Measurements from ENCODE around the gene COQ6.
"Not testable (repeated sequence)": the region's sequence is repeated elsewhere in the genome, so short reads cannot be mapped to it uniquely, and the experiment has no call there.

Gene COQ6

GRCh38 chr14:73949752-73950734 lies at the start of gene COQ6, which contains the start of gene FAM161B:
COQ6 (plus strand) TSS chr14:73950302; CDS start chr14:73950333, 31 bp downstream.
FAM161B (minus strand) TSS chr14:73950094; CDS start chr14:73950026, 68 bp downstream.
- peak; percentile 96 for DNase-seq

DNA sequence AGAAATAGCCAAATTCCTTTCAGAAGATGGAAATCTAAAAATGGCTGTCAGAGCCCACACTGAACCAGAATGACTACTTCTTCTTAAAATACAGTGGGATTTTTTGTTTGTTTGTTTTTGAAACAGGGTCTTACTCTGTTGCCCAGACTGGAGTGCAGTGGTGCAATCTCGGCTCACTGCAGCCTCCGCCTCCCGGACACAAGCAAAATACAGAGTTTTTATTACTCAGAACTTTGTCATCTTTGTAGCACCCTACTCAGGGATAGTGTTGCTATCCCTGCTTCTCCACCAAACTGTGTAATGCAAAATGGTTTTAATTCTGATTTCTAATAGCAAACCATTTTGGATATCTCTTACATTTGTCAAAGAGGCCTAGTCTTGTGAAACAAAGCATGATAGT lies 47.1 kb upstream of the COQ6 start:
- DNase-seq, result no peak

GRCh38 chr14:73909681-73910080 lies 40.4 kb upstream of the COQ6 start:
- DNase-seq, result no peak

DNA sequence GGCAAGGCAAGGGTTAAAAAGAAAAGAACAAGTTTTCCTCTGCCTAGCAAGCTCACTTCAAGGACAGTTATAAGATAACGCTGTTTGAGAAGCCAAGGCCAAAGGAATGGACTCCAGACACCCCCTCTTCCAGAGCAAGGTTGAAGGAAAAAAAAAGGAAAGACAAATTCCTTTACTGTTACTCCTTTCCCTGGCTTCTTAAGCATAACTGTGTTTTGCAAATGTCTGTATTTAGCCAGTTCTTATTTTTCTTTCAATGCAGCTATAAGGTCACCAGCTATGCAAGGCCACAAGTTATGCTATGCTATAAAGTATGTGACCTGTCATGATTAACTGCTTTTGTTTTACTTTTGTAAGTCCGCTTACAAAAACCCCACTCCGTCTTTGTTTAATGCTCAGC lies 36.8 kb upstream of the COQ6 start:
- no peak for DNase-seq

GRCh38 chr14:73916324-73916723 lies 33.8 kb upstream of the COQ6 start:
- DNase-seq, result no peak

DNA sequence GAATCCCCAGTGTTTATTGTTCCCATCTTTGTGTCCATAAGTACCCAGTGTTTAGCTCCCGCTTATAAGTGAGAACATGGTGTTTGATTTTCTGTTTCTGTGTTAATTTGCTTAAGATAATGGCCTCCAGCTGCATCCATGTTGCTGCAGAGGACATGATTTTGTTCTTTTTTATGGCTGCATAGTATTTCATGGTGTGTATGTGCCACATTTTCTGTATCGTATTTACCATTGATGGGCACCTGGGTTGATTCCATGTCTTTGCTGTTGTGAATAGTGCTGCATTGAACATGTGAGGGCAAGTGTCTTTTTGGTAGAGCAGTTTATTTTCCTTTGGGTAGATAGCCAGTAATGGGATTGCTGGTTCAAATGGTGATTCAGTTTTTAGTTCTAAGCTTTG lies 30.6 kb upstream of the COQ6 start:
- DNase-seq, result not testable (repeated sequence)

GRCh38 chr14:73924337-73924736 lies 25.8 kb upstream of the COQ6 start:
- DNase-seq, result no peak

GRCh38 chr14:73935666-73936065 lies 14.4 kb upstream of the COQ6 start:
- no peak for DNase-seq

DNA sequence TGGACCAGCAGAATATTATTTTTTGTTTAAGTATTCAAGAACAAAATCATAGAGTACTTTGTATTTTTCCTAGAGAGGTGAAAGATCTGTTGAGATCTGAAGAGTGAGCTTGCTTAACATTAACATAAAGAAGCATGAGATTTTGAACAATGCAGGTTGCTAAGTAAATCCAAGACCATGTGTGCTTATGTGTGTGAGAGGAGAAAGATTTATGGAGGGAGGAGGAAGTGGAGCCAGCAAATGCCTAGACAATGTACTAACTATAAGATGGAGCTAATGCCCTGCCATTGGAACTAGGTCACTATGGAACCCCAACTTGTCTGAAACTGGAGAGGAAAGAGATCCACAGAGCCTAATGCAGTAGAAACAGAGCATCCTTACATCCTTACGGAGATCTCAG lies 13.6 kb upstream of the COQ6 start:
- no peak for DNase-seq

- DNase-seq, result no peak
These were observed 13.1 kb upstream of the COQ6 start for GRCh38 chr14:73937012-73937411.

- no peak for DNase-seq
These were observed 7.9 kb upstream of the COQ6 start for GRCh38 chr14:73942180-73942579.

GRCh38 chr14:73943083-73943482 lies 7.0 kb upstream of the COQ6 start:
- peak; percentile 41 for DNase-seq

DNA sequence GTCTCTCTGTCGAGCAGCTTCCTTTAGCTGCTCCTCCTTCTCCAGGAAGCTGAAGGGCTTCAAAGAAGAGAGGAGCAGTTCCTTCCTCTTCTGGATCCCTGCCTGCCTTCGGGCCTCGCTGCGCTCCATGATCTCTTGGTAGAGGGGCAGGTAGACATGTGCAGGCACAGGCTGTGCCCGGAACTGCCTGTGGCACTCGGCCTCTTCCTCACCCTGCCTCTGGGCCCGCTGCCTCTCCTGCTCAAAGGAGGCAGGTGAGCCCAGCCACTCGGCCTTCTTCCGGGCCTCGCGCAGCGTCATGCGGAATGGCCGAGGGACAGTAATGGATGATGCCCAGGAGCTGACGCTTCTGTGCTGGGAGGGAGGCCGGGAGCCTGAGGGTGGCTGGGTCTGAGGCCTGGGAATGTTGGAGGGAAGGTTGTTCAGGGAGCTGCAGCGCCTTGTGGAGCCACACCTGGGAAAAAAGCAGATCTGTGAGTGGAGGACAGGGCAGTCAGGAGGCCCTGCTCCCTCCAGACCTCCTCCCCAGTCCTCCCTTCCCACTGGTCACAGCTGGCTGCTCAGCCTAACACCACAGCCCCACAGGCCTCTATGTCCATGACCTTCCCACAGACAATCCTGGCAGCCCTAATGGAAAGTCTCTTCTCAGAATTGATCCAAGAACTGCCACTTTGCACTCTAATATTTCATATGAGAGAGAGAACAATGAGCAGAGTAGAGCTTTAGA lies 5.5 kb upstream of the COQ6 start:
- DNase-seq, result no peak

DNA sequence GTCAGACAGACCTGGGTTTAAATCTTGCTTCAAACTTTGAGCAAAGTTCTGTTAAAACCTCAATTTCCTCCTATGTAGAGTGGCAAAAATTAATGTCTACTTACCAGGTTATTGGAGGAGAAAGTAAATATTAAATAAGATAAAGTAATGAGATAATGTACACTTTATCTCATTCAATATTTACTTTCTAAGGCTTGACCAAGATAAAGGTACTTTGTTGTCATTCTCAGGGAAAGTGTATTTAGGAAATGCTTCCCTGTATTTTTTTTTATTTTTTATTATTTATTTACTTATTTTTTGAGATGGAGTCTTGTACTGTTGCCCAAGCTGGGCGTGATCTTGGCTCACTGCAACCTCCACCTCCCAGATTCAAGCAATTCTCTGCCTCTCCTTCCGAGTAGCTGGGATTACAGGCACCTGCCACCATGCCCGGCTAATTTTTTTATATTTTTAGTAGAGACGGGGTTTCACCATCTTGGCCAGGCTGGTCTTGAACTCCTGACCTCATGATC lies 4.9 kb upstream of the COQ6 start:
- no peak for DNase-seq

DNA sequence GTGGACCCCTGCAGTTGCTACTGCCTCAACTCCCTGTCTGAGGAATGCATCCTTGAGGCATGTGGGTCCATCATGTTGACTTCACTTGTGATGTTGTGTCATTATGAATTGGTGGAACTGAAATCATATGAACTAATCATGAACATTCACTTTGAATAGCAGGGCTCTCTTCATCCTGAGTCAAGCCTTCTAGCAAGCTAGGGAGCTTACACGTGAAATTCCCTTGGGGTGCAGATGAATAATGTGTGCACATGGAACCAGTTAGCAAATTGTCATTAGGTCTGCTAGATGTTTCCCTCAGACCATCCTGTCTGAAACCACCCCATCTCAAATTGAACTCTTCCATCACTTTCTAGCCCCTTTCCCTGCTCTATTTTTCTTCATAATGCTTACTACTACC lies 3.6 kb downstream of the COQ6 start:
- peak; percentile 3 for DNase-seq

DNA sequence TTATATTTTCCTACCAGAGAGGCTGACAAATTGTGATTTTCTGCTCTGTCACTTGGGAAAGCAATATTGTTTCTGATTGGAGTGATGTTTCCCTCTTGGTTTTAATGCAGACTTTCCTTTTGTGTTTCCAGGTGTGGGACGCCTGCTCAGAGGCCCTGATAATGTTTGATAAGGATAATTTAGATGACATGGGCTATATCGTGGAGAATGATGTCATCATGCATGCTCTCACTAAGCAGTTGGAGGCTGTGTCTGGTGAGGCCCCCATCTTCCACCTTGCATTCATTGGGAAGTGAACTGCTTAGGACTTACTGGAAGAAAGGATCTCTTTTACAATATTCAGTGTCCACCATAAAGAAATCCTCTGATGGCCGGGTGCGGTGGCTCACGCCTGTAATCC lies 5.6 kb downstream of the COQ6 start:
- no peak for DNase-seq

DNA sequence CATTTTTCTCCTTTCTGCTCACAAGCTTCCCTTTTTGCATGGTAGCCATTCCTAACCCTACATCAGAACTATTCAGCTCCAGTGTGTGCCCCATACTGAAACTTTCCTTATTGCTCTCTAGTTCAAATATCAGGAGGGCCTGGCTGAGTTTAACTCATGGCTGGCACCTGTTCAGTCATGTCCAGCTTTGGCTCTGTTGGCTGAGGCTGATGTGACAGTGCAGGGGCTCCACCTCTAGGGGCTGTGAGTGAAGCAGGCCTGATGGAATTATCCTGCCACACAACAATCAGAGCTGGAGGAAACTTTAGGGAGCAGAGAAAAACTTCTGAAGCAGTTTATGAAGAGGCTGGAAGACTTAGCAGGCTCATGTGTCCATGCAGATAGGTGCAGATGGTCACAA lies 8.5 kb downstream of the COQ6 start:
- no peak for DNase-seq

DNA sequence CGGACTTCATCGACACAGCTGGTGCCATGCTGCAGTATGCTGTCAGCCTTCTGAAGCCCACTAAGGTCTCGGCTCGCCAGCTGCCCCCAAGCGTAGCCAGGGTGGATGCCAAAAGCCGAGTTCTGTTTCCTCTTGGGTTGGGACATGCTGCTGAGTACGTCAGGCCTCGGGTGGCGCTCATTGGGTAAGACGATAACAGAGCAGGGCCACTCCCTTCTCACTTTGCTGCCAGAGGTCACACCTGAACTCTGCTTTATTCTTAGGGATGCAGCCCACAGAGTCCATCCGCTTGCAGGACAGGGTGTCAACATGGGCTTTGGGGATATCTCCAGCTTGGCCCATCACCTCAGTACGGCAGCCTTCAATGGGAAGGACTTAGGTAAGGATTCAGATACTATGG lies 11.1 kb downstream of the COQ6 start:
- no peak for DNase-seq

GRCh38 chr14:73965216-73965615 lies 15.1 kb downstream of the COQ6 start:
- no peak for DNase-seq

- DNase-seq, result no peak
These were observed 18.8 kb downstream of the COQ6 start for GRCh38 chr14:73968885-73969284.

GRCh38 chr14:73973497-73973896 lies 23.4 kb downstream of the COQ6 start:
- DNase-seq, result no peak

DNA sequence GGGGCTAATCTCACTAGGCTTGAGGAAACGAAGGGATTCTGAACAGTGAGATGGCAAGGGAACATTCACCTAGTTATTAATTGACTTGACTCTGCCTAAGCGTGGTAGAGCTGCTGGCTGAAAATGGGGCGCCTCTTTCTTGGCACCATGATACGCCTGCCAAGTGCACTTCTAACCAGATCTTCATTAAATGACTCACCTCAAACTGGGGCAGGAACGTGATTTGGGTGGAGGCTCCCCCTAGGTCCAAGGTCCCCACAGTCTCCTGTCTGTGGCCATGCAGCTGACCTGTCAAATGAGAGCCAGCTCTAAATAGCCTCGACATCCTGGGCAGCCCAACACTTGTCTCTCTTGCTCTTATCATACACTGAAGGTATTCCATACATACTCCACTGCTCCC lies 26.0 kb downstream of the COQ6 start:
- no peak for DNase-seq

DNA sequence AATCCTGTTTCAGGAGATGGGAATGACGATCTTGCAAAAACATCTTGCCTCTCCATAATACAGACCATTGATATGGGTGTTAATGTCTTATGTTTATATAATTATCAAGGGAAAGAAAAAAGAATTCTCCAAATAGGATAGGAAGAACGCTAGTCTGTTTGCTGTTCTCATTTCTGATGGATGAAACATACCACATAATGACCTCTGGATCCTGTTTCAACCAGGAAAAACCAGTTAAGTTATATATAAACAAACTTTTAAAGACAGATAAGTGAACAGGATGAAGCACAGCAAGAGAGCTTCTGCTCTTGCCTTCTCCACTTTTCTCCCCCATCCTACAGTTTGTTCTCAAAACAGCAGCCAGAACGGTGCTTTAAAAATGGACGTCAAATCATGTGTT lies 27.8 kb downstream of the COQ6 start:
- no peak for DNase-seq

DNA sequence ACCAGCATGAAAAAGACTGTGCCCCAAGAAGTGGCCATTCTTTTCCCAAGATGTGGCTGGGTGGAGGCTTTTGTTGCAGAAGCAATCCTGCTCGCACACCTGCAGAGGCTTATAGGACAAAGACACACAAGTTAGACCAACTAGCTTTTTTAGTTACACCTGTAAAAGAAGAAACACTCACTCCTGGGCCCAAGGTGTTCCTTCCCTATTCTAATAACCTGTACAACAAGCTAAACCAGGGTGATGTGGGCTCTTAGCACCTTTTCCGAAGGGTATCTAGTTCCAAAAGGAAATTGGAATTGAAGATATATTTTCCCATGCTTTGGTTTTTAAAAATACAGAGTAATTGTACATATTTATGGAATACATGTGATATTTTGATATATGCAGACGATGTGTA lies 38.0 kb downstream of the COQ6 start:
- no peak for DNase-seq

Measured in fibroblast of upper back skin (primary cell).